ENCODE measurements around the gene AGPAT3.

AGPAT3 gene

GRCh38 chr21:43994085-43994484 lies 129.1 kb downstream of the AGPAT3 start:
- H3K27me3 ChIP-seq (replicated peaks; ENCODE audit: control insufficient read depth, insufficient read depth, low read length): peaks cover 1% of the 10 kb centered on the region
- TF ChIP-seq CTCF (IDR thresholded peaks at IDR 0.05; ENCODE audit: insufficient read depth, low read length, poor library complexity, severe bottlenecking): no peak
- no peak for DNase-seq (ENCODE audit: extremely low read depth, insufficient read length)
- H3K36me3 ChIP-seq (ENCODE audit: control insufficient read depth, insufficient read depth, low read length): no peaks in the 10 kb centered on the region
- no peak overlapping the region for H3K4me3 ChIP-seq (replicated peaks; ENCODE audit: low read depth, low read length)

- Histone ChIP-seq H3K27me3 (replicated peaks; ENCODE audit: control insufficient read depth, insufficient read depth, low read length) (peaks cover 1% of the 10 kb centered on the region), H3K36me3 (ENCODE audit: control insufficient read depth, insufficient read depth, low read length) (no peaks in the 10 kb centered on the region), H3K4me3 (replicated peaks; ENCODE audit: low read depth, low read length) (no peak overlapping the region)
- TF ChIP-seq CTCF (IDR thresholded peaks at IDR 0.05; ENCODE audit: insufficient read depth, low read length, poor library complexity, severe bottlenecking): no peak
- DNase-seq (ENCODE audit: extremely low read depth, insufficient read length): no peak
These were observed 129.6 kb downstream of the AGPAT3 start for GRCh38 chr21:43994646-43995045.

- DNase-seq (ENCODE audit: extremely low read depth, insufficient read length): no peak
- Histone ChIP-seq H3K36me3 (ENCODE audit: control insufficient read depth, insufficient read depth, low read length) (no peaks in the 10 kb centered on the region), H3K4me3 (replicated peaks; ENCODE audit: low read depth, low read length) (no peak overlapping the region), H3K27me3 (replicated peaks; ENCODE audit: control insufficient read depth, insufficient read depth, low read length) (peaks cover 1% of the 10 kb centered on the region)
- TF ChIP-seq CTCF (IDR thresholded peaks at IDR 0.05; ENCODE audit: insufficient read depth, low read length, poor library complexity, severe bottlenecking): no peak
These were observed 130.6 kb downstream of the AGPAT3 start for GRCh38 chr21:43995521-43996105.

- TF ChIP-seq CTCF (IDR thresholded peaks at IDR 0.05; ENCODE audit: insufficient read depth, low read length, poor library complexity, severe bottlenecking): no peak
- Histone ChIP-seq H3K27me3 (replicated peaks; ENCODE audit: control insufficient read depth, insufficient read depth, low read length) (peaks cover 1% of the 10 kb centered on the region), H3K4me3 (replicated peaks; ENCODE audit: low read depth, low read length) (no peak overlapping the region), H3K36me3 (ENCODE audit: control insufficient read depth, insufficient read depth, low read length) (no peaks in the 10 kb centered on the region)
- no peak for DNase-seq (ENCODE audit: extremely low read depth, insufficient read length)
These were observed 133.0 kb downstream of the AGPAT3 start for GRCh38 chr21:43997766-43998742.

- Histone ChIP-seq H3K36me3 (ENCODE audit: control insufficient read depth, insufficient read depth, low read length) (no peaks in the 10 kb centered on the region), H3K4me3 (replicated peaks; ENCODE audit: low read depth, low read length) (no peak overlapping the region), H3K27me3 (replicated peaks; ENCODE audit: control insufficient read depth, insufficient read depth, low read length) (no peaks in the 10 kb centered on the region; the same call in 1 of the 2 replicates)
- TF ChIP-seq CTCF (IDR thresholded peaks at IDR 0.05; ENCODE audit: insufficient read depth, low read length, poor library complexity, severe bottlenecking): no peak
- no peak for DNase-seq (ENCODE audit: extremely low read depth, insufficient read length)
These were observed 135.3 kb downstream of the AGPAT3 start for GRCh38 chr21:44000360-44000759.

All from GM06990 (cell line).